ENCODE measurements around the gene POGLUT2. TPM values are rescaled to one million over a fixed set of nuclear protein-coding genes. Genes with fewer than 3 reads are reported as not detected.

The POGLUT2 gene
- total RNA-seq, 4 donors from 2014 or later = 3.1 to 4.1 (median 3.4) TPM

- no peak for TF ChIP-seq CTCF (IDR thresholded peaks at IDR 0.05; ENCODE audit: low read depth)
Measured at GRCh38 chr13:102817241-102817640, 18.5 kb upstream of the POGLUT2 start.

GRCh38 chr13:102816708-102817107 is 17.9 kb upstream of the POGLUT2 start:
- no peak for TF ChIP-seq CTCF (IDR thresholded peaks at IDR 0.05; ENCODE audit: low read depth)

GRCh38 chr13:102815788-102816187 is 17.0 kb upstream of the POGLUT2 start:
- no peak for TF ChIP-seq CTCF (IDR thresholded peaks at IDR 0.05; ENCODE audit: low read depth)

GRCh38 chr13:102814793-102815192 is 16.0 kb upstream of the POGLUT2 start:
- TF ChIP-seq CTCF (IDR thresholded peaks at IDR 0.05; ENCODE audit: low read depth) = no peak

DNA sequence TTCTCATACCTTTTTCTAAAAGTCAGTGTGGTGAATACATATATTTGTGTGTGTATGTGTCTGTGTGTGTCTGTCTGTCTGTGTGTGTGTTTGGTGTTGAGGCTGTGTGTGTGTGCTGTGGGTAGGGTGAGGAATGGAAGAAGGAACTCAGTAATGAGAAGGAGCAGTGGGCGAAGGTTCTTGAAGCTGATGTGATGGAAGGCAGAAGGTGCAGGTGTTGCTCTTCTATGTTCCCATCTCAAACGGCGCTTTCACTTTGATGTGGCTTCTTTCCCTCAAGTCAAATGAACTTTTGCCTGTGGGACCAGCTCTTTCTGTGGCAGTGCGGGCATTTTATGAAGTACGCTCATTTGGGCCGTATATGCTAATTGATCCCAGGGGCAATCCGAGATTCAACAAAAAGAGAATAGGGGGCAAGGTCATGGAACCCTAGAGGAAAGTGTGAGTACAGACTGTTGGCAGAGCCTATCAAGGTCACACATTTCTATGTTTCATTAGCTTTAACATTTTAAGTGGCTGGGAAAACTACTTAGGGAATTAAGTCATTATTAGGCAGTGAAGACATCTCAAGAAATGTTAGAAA is 15.3 kb upstream of the POGLUT2 start:
- no peak for TF ChIP-seq CTCF (IDR thresholded peaks at IDR 0.05; ENCODE audit: low read depth)

DNA sequence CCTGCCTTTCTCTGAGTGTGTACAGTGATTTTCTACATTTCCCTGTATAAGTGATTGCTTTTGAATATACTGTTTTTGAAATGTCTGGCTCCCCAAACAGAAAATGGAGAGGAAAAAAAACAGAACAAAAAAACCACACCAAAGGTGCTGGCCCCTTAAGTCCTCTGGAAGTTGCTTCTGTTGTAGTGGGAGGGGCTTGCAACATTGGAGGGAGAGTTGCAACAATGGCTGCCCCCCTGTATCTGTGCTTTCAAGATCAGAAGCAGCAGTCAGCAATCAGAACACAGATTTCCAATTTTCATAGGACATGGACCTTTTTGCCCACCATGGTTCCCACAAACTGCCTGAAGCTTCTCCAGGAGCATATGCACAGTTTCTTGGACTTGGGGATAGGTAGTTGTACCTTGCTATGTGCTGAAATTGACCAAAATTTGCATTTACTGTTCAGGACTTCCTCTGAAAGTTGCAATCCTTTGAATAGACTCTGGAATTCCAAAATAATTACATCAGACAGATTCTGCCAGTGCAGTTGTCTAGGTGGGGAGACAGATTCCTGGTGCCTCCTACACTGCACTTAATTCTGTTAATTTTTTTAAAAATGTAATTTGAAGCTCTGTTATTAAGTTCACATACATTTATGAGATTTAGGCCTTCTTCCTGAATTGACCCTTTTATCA is 14.0 kb upstream of the POGLUT2 start:
- no peak for TF ChIP-seq CTCF (IDR thresholded peaks at IDR 0.05; ENCODE audit: low read depth)

DNA sequence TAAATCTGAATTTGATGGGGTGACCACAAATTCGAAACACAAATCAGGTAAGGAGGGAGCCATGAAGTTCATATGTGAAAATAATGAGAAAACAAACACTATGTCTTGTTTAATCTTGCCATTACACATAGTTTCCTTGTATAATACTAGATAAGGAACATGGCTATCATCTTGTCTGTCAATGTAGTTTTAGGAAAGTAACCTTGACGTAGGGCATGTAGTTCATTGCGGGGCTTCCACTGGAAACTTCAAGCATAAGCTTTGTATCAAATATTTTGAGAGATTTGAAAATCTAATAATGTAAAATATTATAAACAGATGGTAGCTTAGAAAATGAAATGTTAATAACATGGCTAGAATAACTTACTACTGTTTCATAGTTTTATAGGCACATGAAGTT is 8.9 kb upstream of the POGLUT2 start:
- TF ChIP-seq CTCF (IDR thresholded peaks at IDR 0.05; ENCODE audit: low read depth) = no peak

Measured in subcutaneous adipose tissue (tissue), 4 donors.